ENCODE measurements around the gene MRPL24.
"Not testable (repeated sequence)": the region's sequence is repeated elsewhere in the genome, so short reads cannot be mapped to it uniquely, and the experiment has no call there.

Gene MRPL24

GRCh38 chr1:156760092-156760795, 19.4 kb upstream of the MRPL24 start:
- DNase-seq, result no peak

GRCh38 chr1:156757572-156758253, 16.8 kb upstream of the MRPL24 start:
- DNase-seq, result not testable (repeated sequence)

- DNase-seq, result no peak
These were observed 15.5 kb upstream of the MRPL24 start for GRCh38 chr1:156756355-156756754.

GRCh38 chr1:156755527-156755950, 14.7 kb upstream of the MRPL24 start:
- DNase-seq, result no peak

- no peak for DNase-seq
These were observed 13.3 kb upstream of the MRPL24 start for GRCh38 chr1:156754219-156754618.

GRCh38 chr1:156752843-156753482, 12.1 kb upstream of the MRPL24 start:
- DNase-seq, result no peak

- peak; percentile 98 for DNase-seq
These were observed 11.0 kb upstream of the MRPL24 start for GRCh38 chr1:156751757-156752481.

- DNase-seq, result no peak
These were observed 10.5 kb upstream of the MRPL24 start, which contains the start of gene HDGF for GRCh38 chr1:156751451-156751756. Gene HDGF, minus strand, starts transcription at chr1:156751675. Its CDS starts 246 bp downstream, at chr1:156751429.

GRCh38 chr1:156750711-156751450, 10.0 kb upstream of the MRPL24 start:
- DNase-seq, result peak; percentile 36

GRCh38 chr1:156750191-156750672, 9.3 kb upstream of the MRPL24 start:
- DNase-seq, result peak; percentile 33

- DNase-seq, result no peak
These were observed 8.7 kb upstream of the MRPL24 start for GRCh38 chr1:156749419-156750118.

GRCh38 chr1:156748670-156749418, 8.0 kb upstream of the MRPL24 start:
- DNase-seq, result peak; percentile 64

GRCh38 chr1:156747742-156748669, 7.1 kb upstream of the MRPL24 start:
- peak; percentile 33 for DNase-seq

- peak; percentile 97 for DNase-seq
These were observed 6.1 kb upstream of the MRPL24 start for GRCh38 chr1:156746728-156747631.

GRCh38 chr1:156746406-156746727, 5.5 kb upstream of the MRPL24 start:
- DNase-seq, result no peak

GRCh38 chr1:156745881-156746280, 5.0 kb upstream of the MRPL24 start:
- DNase-seq, result no peak

- DNase-seq, result no peak
These were observed 4.0 kb upstream of the MRPL24 start for GRCh38 chr1:156744786-156745419.

GRCh38 chr1:156744344-156744743, 3.5 kb upstream of the MRPL24 start:
- no peak for DNase-seq

All from fibroblast of skin of right biceps (primary cell).